Parathyroid adenoma (tissue), 2 donors: ENCODE measurements around the gene PRMT2.
A peak's percentile ranks its signal among the peaks of the same experiment; 100 is the strongest.

Experiments
- H2AFZ ChIP-seq: fragments of 300-600 bp; sonication (generic); one replicate; pipeline ENCODE4 v1.7.0; 2017; ENCODE audit warnings: antibody characterized with exemption, mild to moderate bottlenecking
- H3K27ac ChIP-seq: fragments of 300-600 bp; sonication (generic); one replicate; pipeline ENCODE4 v1.7.0; 2017
- H3K27me3 ChIP-seq: fragments of 300-600 bp; sonication (generic); one replicate; pipeline ENCODE4 v1.7.0; 2017; ENCODE audit warnings: low read length; ENCODE audit not compliant: control insufficient read depth, insufficient read depth
- H3K36me3 ChIP-seq: fragments of 300-600 bp; sonication (generic); one replicate; pipeline ENCODE4 v1.7.0; 2017; ENCODE audit warnings: low read length; ENCODE audit not compliant: control insufficient read depth, insufficient read depth
- H3K4me1 ChIP-seq: fragments of 300-600 bp; sonication (generic); one replicate; pipeline ENCODE4 v1.7.0; 2017; ENCODE audit warnings: control low read depth
- H3K4me2 ChIP-seq: fragments of 300-600 bp; sonication (generic); one replicate; pipeline ENCODE4 v1.7.0; 2017; ENCODE audit warnings: low read length
- H3K4me3 ChIP-seq: fragments of 300-600 bp; sonication (generic); one replicate; pipeline ENCODE4 v1.7.0; 2017; ENCODE audit warnings: low read depth, low read length
- H3K79me2 ChIP-seq: fragments of 300-600 bp; sonication (generic); one replicate; pipeline ENCODE4 v1.7.0; 2017; ENCODE audit warnings: control low read depth
- H3K9ac ChIP-seq: fragments of 300-600 bp; sonication (generic); one replicate; pipeline ENCODE4 v1.7.0; 2017; ENCODE audit warnings: mild to moderate bottlenecking
- H3K9me3 ChIP-seq: fragments of 300-600 bp; sonication (generic); one replicate; pipeline ENCODE4 v1.7.0; 2017; ENCODE audit warnings: low read length; ENCODE audit not compliant: control insufficient read depth
- CTCF ChIP-seq: fragments of 300-600 bp; sonication (generic); IDR thresholded peaks from one replicate; pipeline ENCODE4 v1.7.0; 2017; ENCODE audit warnings: antibody characterized with exemption, mild to moderate bottlenecking
- donor health status: primary hyperparathyroidism.

Gene PRMT2

GRCh38 chr21:46635324-46636180 is at the start of gene PRMT2:
TSS of gene PRMT2 (plus strand) at chr21:46635674. CDS start at chr21:46636952, 1,278 bp downstream.
- peak within 1 kb of the TSS; percentile 94 for H3K27ac ChIP-seq
- peak within 1 kb of the TSS; percentile 73 for H3K4me3 ChIP-seq
- peaks cover 4% of the 10 kb centered on the region for H3K79me2 ChIP-seq
- no peaks in the 10 kb centered on the region for H3K27me3 ChIP-seq
- peak within 1 kb of the TSS; percentile 78 for H3K4me2 ChIP-seq
- TF ChIP-seq CTCF = no peak
- peaks cover 6% of the 10 kb centered on the region for H3K4me1 ChIP-seq
- H3K36me3 ChIP-seq = no peaks in the 10 kb centered on the region
- peak within 1 kb of the TSS; percentile 84 for H2AFZ ChIP-seq
- peak within 1 kb of the TSS; percentile 61 for H3K9ac ChIP-seq
- no peaks in the 10 kb centered on the region for H3K9me3 ChIP-seq

DNA sequence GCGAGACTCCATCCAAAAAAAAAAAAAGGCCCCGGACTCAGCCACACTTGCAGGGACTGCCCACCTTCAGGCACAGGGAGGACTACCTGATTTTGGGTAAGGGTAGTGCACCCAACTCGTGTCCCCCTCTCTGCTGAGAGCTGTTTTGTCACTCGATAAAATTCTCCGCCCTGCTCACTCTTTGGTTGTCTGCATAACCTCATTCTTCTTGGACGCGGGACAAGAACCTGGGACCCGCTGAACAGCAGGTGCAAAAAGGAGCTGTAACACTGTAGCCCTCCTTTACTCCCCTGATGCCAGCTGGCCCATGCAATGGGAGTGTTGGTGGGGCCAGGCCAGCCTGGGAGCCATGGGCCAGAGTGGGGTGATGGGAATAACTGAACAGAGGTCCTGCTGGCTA is 41.2 kb upstream of the PRMT2 start:
- Histone ChIP-seq H2AFZ (no peak overlapping the region), H3K9me3 (no peaks in the 10 kb centered on the region), H3K4me2 (no peak overlapping the region), H3K79me2 (no peaks in the 10 kb centered on the region), H3K9ac (no peak overlapping the region), H3K27ac (no peak overlapping the region), H3K4me1 (no peaks in the 10 kb centered on the region), H3K36me3 (no peaks in the 10 kb centered on the region), H3K4me3 (no peak overlapping the region), H3K27me3 (no peaks in the 10 kb centered on the region)
- no peak for TF ChIP-seq CTCF

DNA sequence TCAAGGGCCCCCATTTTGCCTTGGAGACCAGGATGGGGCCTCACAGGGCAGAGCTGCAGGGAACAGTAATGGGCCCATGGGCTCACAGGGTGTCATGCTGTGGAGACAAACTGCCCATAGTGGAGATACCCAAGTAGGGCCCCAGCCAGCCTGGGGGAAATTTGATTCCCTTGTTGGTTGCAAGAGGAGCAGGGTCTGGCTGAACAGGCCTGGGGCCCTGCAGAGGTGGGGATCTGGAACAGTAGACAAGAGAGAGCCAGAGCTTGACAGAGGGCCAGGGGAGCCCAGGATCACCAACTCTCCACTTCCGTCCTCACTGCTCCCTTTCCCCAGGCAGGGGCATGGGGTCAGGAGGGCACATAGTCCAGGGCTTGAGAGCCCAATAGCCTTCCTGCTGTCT is 39.3 kb upstream of the PRMT2 start:
- Histone ChIP-seq H3K4me2 (no peak overlapping the region), H3K36me3 (no peaks in the 10 kb centered on the region), H3K4me1 (no peaks in the 10 kb centered on the region), H3K9me3 (no peaks in the 10 kb centered on the region), H3K27me3 (no peaks in the 10 kb centered on the region), H3K27ac (no peak overlapping the region), H3K79me2 (no peaks in the 10 kb centered on the region), H2AFZ (no peak overlapping the region), H3K4me3 (no peak overlapping the region), H3K9ac (no peak overlapping the region)
- no peak for TF ChIP-seq CTCF

- TF ChIP-seq CTCF = no peak
Measured at GRCh38 chr21:46597031-46597430, 38.4 kb upstream of the PRMT2 start.

More at GRCh38 chr21:46597031-46597430, 38.4 kb upstream of the PRMT2 start:
- Histone ChIP-seq H3K4me2 (no peak overlapping the region), H3K4me1 (no peaks in the 10 kb centered on the region), H3K36me3 (no peaks in the 10 kb centered on the region), H3K9me3 (no peaks in the 10 kb centered on the region), H3K9ac (no peak overlapping the region), H2AFZ (no peak overlapping the region), H3K4me3 (no peak overlapping the region), H3K27ac (no peak overlapping the region), H3K79me2 (no peaks in the 10 kb centered on the region), H3K27me3 (no peaks in the 10 kb centered on the region)
